HEK293T (cell line): Measurements from ENCODE around the gene RBM20.
A peak's percentile ranks its signal among the peaks of the same experiment; 100 is the strongest.

Source experiments
- CTCF ChIA-PET: fragments of 350-600 bp; formaldehyde crosslinking; extraction: SDS; loops from one replicate; lab custom pipeline; 2021; ENCODE audit warnings: antibody characterized with exemption, inconsistent platforms; lab: Yijun Ruan, JAX
- POLR2A ChIA-PET: fragments of 350-600 bp; formaldehyde crosslinking; extraction: SDS; loops from one replicate; lab custom pipeline; 2020; ENCODE audit warnings: antibody characterized with exemption, inconsistent platforms; lab: Yijun Ruan, JAX
- DNase-seq: peaks from one replicate; pipeline ENCODE4 v3.0.0; 2012; ENCODE audit warnings: mixed read lengths; ENCODE audit errors: extremely low spot score
- ARNT ChIP-seq: fragments of 450-650 bp; IDR thresholded peaks from 2 replicates; pipeline ENCODE4 v1.6.1; 2017; ENCODE audit warnings: mild to moderate bottlenecking
- BHLHE40 ChIP-seq: fragments of 450-650 bp; IDR thresholded peaks from 2 replicates; pipeline ENCODE4 v1.6.1; 2016; ENCODE audit warnings: mild to moderate bottlenecking, moderate library complexity, borderline replicate concordance
- CTBP1 ChIP-seq: fragments of 450-650 bp; IDR thresholded peaks from 2 replicates; pipeline ENCODE4 v1.6.1; 2016; ENCODE audit warnings: borderline replicate concordance
- ELF4 ChIP-seq: fragments of 450-650 bp; IDR thresholded peaks from 2 replicates; pipeline ENCODE4 v1.6.1; 2017; ENCODE audit warnings: antibody characterized with exemption
- FOXA1 ChIP-seq: fragments of 450-650 bp; IDR thresholded peaks from 2 replicates; pipeline ENCODE4 v1.6.1; 2016; ENCODE audit warnings: mild to moderate bottlenecking
- FOXK2 ChIP-seq: fragments of 450-650 bp; IDR thresholded peaks from 2 replicates; pipeline ENCODE4 v1.6.1; 2016; ENCODE audit warnings: mild to moderate bottlenecking
- FOXM1 ChIP-seq: fragments of 450-650 bp; IDR thresholded peaks from 2 replicates; pipeline ENCODE4 v1.6.1; 2017; ENCODE audit warnings: mild to moderate bottlenecking, borderline replicate concordance
- HDGF ChIP-seq: fragments of 450-650 bp; IDR thresholded peaks from 2 replicates; pipeline ENCODE4 v1.6.1; 2017; ENCODE audit warnings: antibody characterized with exemption, borderline replicate concordance
- L3MBTL2 ChIP-seq: fragments of 450-650 bp; conservative IDR thresholded peaks from 2 replicates; pipeline ENCODE4 v1.6.1; 2016; ENCODE audit warnings: mild to moderate bottlenecking
- LEF1 ChIP-seq: fragments of 450-650 bp; IDR thresholded peaks from 2 replicates; pipeline ENCODE4 v1.6.1; 2017; ENCODE audit warnings: mild to moderate bottlenecking, borderline replicate concordance
- NFRKB ChIP-seq: fragments of 450-650 bp; IDR thresholded peaks from 2 replicates; pipeline ENCODE4 v1.6.1; 2016; ENCODE audit warnings: mild to moderate bottlenecking, moderate library complexity
- SP1 ChIP-seq: fragments of 450-650 bp; IDR thresholded peaks from 2 replicates; pipeline ENCODE4 v1.6.1; 2017
- SUZ12 ChIP-seq: fragments of 450-650 bp; IDR thresholded peaks from 2 replicates; pipeline ENCODE4 v1.6.1; 2016; ENCODE audit warnings: mild to moderate bottlenecking
- TARDBP ChIP-seq: fragments of 450-650 bp; IDR thresholded peaks from 2 replicates; pipeline ENCODE4 v1.6.1; 2016
- ZNF384 ChIP-seq: fragments of 450-650 bp; IDR thresholded peaks from 2 replicates; pipeline ENCODE4 v1.6.1; 2016
- TF ChIP-seq, protein P1 (sequence below): fragments of 450-650 bp; IDR thresholded peaks from 2 replicates; pipeline ENCODE4 v1.6.1; 2016

The RBM20 gene

DNA sequence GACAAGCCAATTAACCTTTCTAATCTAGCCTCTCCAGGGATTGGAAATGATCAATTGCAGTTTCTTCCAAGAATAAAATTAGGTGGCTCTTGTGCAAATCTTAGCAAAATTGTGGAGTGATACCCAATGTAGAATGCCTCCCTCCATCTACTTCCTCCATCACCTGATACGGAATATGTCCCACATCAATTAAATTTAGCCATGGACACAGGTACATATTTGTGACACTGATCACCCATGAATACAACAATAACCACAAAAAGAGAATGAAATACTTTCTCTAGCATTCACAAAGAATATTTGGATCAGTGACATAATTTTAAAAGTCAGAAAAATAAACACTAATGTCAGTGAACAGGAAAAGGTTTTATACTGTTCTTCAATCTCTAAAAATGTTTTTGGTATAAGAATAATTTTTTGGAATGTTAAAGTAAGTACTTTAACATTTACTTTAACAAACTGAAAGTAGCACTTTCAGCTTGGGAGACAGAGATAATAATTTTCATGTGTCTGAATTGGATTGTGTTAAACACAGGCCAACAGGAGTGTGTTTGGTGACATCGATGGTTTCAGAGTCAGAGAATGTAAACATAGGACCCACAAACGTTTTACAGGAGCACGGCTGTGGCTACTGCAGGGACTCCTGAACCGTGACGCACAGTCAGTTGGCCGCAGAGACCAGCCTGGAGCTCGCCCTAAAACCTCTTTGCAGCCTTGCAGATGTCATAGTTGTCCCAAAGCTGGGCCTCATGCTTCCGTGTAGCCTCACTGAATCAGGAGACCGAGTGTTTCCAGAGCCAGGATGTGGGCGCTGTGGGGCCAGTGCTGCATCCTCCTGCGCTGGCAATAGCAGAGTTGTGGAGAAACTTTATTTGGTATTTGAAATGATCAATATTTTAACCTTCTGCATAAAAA lies 7.2 kb downstream of the RBM20 start:
- ChIA-PET CTCF (interaction anchor here (1.5 kb wide), 1 partner anchor 30 kb away, joined by 3 read pairs; no protein-coding TSS in a partner anchor), POLR2A (no interaction called here)
- no peak for DNase-seq
- TF ChIP-seq FOXK2, result peak; percentile 67; the same call in 1 of the 2 replicates
- no peak for TF ChIP-seq FOXA1

DNA sequence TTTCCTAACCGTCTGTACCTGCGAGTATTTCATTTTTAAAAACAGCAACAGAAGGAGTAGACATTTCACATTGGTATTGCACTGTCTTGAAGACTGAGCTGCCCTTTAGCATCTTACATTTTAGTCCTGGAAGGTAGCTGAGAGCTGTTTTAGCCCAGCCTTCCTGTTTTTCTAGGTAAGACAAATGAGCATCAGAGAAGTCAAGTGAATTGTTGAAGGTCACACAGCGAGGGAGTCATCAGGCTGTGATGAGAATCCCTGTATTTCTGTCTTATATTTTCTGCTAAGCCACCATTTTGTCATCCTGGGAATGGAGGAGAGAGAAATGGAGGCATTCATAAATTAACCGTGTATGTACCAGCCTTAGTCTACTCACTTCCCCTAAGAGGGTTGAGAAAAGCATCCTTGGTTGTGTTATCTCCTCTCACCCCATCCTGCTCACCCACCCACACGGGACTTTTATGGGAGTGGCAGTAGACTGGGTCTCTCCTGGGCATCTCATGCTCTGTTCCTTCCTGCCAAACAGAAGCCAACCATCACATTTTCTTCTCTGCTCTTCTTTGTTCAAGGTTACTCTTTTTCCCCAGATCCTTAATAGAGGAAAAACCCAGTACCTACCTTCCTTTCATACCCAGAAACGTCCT lies 8.5 kb downstream of the RBM20 start:
- CTCF ChIA-PET, result interaction anchor here (1.5 to 1.9 kb wide), 2 partner anchors 20 to 29 kb away, joined by 3 to 8 read pairs; no protein-coding TSS in a partner anchor

DNA sequence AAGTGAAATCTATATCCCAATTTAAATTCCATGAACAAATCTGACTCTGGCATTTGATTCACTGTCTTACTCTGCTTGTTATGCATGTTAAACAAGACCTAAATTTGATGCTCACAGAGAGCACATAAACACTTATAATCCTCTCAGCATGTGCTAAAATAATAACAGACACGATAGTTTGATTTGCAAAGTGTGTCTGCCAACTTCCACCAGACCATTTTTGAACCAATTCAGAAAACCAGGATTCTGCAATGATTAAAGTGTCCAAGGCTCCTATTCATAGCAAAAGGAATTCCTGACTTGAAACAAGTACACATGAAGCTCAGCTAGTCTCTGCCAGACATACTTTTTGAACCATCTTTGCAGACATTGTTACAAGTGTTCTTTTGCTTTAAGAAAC lies 11.2 kb downstream of the RBM20 start:
- CTCF ChIA-PET, result no interaction called here
- DNase-seq, result no peak
- POLR2A ChIA-PET, result no interaction called here
- TF ChIP-seq L3MBTL2 (no peak), SUZ12 (no peak), TARDBP (no peak), ARNT (peak; percentile 82), CTBP1 (peak; percentile 88; the same call in 1 of the 2 replicates), BHLHE40 (no peak), ZNF384 (no peak), FOXK2 (no peak), ELF4 (no peak), NFRKB (no peak), HDGF (no peak), LEF1 (no peak), FOXM1 (no peak), SP1 (no peak), FOXA1 (no peak)
- TF ChIP-seq, protein P1, sequence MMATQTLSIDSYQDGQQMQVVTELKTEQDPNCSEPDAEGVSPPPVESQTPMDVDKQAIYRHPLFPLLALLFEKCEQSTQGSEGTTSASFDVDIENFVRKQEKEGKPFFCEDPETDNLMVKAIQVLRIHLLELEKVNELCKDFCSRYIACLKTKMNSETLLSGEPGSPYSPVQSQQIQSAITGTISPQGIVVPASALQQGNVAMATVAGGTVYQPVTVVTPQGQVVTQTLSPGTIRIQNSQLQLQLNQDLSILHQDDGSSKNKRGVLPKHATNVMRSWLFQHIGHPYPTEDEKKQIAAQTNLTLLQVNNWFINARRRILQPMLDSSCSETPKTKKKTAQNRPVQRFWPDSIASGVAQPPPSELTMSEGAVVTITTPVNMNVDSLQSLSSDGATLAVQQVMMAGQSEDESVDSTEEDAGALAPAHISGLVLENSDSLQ, result peak; percentile 84

More for the DNA sequence above, 8.5 kb downstream of the RBM20 start:
- POLR2A ChIA-PET, result no interaction called here
- no peak for DNase-seq
- TF ChIP-seq ARNT (no peak), TARDBP (no peak), BHLHE40 (no peak), ELF4 (no peak), SUZ12 (no peak), FOXA1 (no peak), HDGF (no peak), ZNF384 (no peak), SP1 (no peak), FOXK2 (no peak), CTBP1 (no peak), NFRKB (no peak), L3MBTL2 (no peak), LEF1 (no peak), FOXM1 (no peak)
- TF ChIP-seq, protein P1, result no peak

DNA sequence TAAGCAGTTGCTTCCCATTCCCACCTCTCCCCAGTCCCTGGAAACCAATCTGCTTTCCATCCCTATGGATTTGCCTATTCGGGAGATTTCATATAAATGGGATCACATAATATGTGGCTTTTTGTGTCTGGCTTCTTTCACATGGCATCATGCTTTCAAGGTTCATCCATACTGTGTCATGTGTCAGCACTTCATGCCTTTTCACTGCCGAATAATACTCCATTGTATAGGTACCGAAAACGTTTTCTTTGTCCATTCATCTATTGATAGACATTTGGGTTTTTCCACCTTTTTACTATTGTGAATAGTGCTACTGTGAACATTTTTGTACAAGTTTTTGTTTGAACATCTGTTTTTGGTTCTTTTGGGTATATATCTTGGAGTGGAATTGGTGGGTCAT lies 12.5 kb downstream of the RBM20 start:
- DNase-seq, result no peak
- TF ChIP-seq CTBP1 (no peak), BHLHE40 (no peak), ZNF384 (no peak), SUZ12 (no peak), FOXM1 (no peak), FOXK2 (no peak), LEF1 (no peak), FOXA1 (no peak), L3MBTL2 (no peak), NFRKB (no peak)
- ChIA-PET CTCF (interaction anchor here (1.6 kb wide), 1 partner anchor 15 kb away, joined by 5 read pairs; no protein-coding TSS in a partner anchor), POLR2A (no interaction called here)

DNA sequence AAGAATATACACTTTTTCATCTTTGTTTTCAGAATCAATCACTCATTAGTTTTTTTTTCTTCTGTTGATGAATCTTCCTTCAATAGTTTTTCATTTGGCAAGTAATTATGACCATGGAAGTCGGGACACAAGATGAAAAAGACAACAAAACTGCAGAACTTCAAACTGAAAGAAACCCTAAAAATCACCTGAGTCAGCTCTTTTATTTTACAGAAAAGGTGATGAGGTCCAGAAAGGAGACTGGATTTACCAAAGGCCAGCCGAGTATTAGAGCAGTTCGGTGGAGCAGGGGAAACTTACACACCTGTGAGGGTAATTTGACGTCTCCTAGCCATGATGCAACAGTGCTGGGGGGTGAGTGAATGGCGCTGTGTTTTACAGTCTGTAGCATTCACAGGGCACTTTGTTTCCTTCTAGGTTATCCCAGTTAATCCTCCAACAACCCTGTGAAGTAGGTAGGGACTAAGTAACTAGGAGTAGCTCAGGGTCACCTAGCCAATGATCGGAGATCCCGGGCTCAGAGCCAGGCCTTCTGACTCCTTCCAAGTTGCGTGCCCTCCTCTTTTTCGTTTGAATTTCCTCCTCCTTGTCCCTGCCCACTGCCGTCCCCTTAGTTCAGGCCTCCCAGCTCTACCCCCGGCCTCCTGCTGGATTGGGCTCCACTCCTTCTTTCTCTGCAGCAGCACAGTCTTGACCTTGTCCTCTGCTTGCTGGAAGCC lies 14.0 kb downstream of the RBM20 start:
- no peak for DNase-seq
- TF ChIP-seq ARNT, result no peak
- TF ChIP-seq HDGF, result no peak
- no peak for TF ChIP-seq ELF4
- TF ChIP-seq FOXM1, result no peak
- TF ChIP-seq LEF1, result no peak
- TF ChIP-seq FOXK2, result no peak
- no peak for TF ChIP-seq NFRKB
- TF ChIP-seq, protein P1, result no peak
- ChIA-PET CTCF (interaction anchor here (0.6 to 1.6 kb wide), 3 partner anchors 14 to 156 kb away, joined by 3 to 5 read pairs (median 3); no protein-coding TSS in a partner anchor), POLR2A (interaction anchor here (0.7 to 1.0 kb wide), 2 partner anchors 9 to 260 kb away, joined by 3 to 4 read pairs; no protein-coding TSS in a partner anchor)
